MM.1S (cell line): Measurements from ENCODE around the gene GIPC3.

Experiments used
- CTCF ChIP-seq: fragments of 300-600 bp; sonication (generic); IDR thresholded peaks from 2 replicates; pipeline ENCODE4 v1.5.1; 2016; ENCODE audit warnings: antibody characterized with exemption, low read length, mixed read lengths
- EZH2 ChIP-seq: fragments of 300-600 bp; sonication (generic); optimal IDR thresholded peaks from 2 replicates; pipeline ENCODE3; 2017; ENCODE audit warnings: low read depth, mild to moderate bottlenecking, antibody characterized with exemption, low read length, mixed read lengths
- EZH2phosphoT487 ChIP-seq: fragments of 300-600 bp; sonication (generic); IDR thresholded peaks from 2 replicates; pipeline ENCODE4 v1.6.1; 2018; ENCODE audit warnings: antibody characterized with exemption, low read length

- TF ChIP-seq CTCF (no peak), EZH2 (no peak), EZH2phosphoT487 (no peak)
Measured at GRCh38 chr19:3570606-3571011, 14.7 kb upstream of the GIPC3 start.
